ENCODE results near the gene KANTR. TPM values are rescaled to one million over a fixed set of nuclear protein-coding genes. Genes with fewer than 3 reads are reported as not detected.

KANTR gene
- total RNA-seq, 1 donor from 2014 or later, result 5.0 TPM

GRCh38 chrX:53080628-53081580 lies 13.0 kb upstream of the KANTR start:
- no peak for DNase-seq (ENCODE audit: low spot score)
- ATAC-seq, result no peak

GRCh38 chrX:53081925-53082772 lies 11.8 kb upstream of the KANTR start, which contains the start of gene TSPYL2:
Gene TSPYL2 (plus strand): TSS chrX:53082367. CDS start chrX:53082499, 132 bp downstream.
- ATAC-seq (peak; percentile 96), DNase-seq (ENCODE audit: low spot score) (peak; percentile 93)

- ATAC-seq (no peak), DNase-seq (ENCODE audit: low spot score) (no peak)
Measured at GRCh38 chrX:53082773-53083616, 10.9 kb upstream of the KANTR start.

GRCh38 chrX:53084043-53084570 lies 9.8 kb upstream of the KANTR start:
- ATAC-seq (no peak), DNase-seq (ENCODE audit: low spot score) (no peak)

GRCh38 chrX:53084863-53085262 lies 9.1 kb upstream of the KANTR start:
- no peak for ATAC-seq
- DNase-seq (ENCODE audit: low spot score), result no peak

GRCh38 chrX:53085661-53086229 lies 8.2 kb upstream of the KANTR start:
- DNase-seq (ENCODE audit: low spot score) (no peak), ATAC-seq (no peak)

GRCh38 chrX:53086464-53086863 lies 7.5 kb upstream of the KANTR start:
- DNase-seq (ENCODE audit: low spot score) (peak; percentile 69), ATAC-seq (peak; percentile 31)

- DNase-seq (ENCODE audit: low spot score), result no peak
Measured at GRCh38 chrX:53087388-53087831, 6.5 kb upstream of the KANTR start.

GRCh38 chrX:53088136-53088974 lies 5.6 kb upstream of the KANTR start:
- DNase-seq (ENCODE audit: low spot score) (peak; percentile 80), ATAC-seq (peak; percentile 85)

More at GRCh38 chrX:53087388-53087831, 6.5 kb upstream of the KANTR start:
- no peak for ATAC-seq

- ATAC-seq (peak; percentile 32), DNase-seq (ENCODE audit: low spot score) (peak; percentile 48)
Measured at GRCh38 chrX:53089224-53089842, 4.6 kb upstream of the KANTR start.

- no peak for ATAC-seq
- DNase-seq (ENCODE audit: low spot score), result no peak
Measured at GRCh38 chrX:53089925-53090324, 4.0 kb upstream of the KANTR start.

- no peak for DNase-seq (ENCODE audit: low spot score)
- ATAC-seq, result no peak
Measured at GRCh38 chrX:53091354-53091753, 2.6 kb upstream of the KANTR start.

GRCh38 chrX:53093177-53093655 lies 726 bp upstream of the KANTR start:
- peak; percentile 73 for ATAC-seq

GRCh38 chrX:53094582-53094905 lies 602 bp downstream of the KANTR start:
- DNase-seq (ENCODE audit: low spot score) (no peak), ATAC-seq (no peak)

More at GRCh38 chrX:53093177-53093655, 726 bp upstream of the KANTR start:
- DNase-seq (ENCODE audit: low spot score), result peak; percentile 68

- ATAC-seq, result no peak
- no peak for DNase-seq (ENCODE audit: low spot score)
Measured at GRCh38 chrX:53095796-53096195, 1.9 kb downstream of the KANTR start.

- no peak for DNase-seq (ENCODE audit: low spot score)
- no peak for ATAC-seq
Measured at GRCh38 chrX:53114864-53115549, 21.1 kb downstream of the KANTR start.

- ATAC-seq (no peak), DNase-seq (ENCODE audit: low spot score) (no peak)
Measured at GRCh38 chrX:53115550-53115874, 21.6 kb downstream of the KANTR start.

- ATAC-seq (peak; percentile 69), DNase-seq (ENCODE audit: low spot score) (no peak)
Measured at GRCh38 chrX:53116101-53116500, 22.2 kb downstream of the KANTR start.
